ENCODE results near the gene CTSG. TPM values are rescaled to one million over a fixed set of nuclear protein-coding genes. Genes with fewer than 3 reads are reported as not detected.

CTSG gene
- polyA plus RNA-seq, 1 donor (not counting 4 experiments of a cell fraction or from before 2014, with no cell fraction given) = not detected

DNA sequence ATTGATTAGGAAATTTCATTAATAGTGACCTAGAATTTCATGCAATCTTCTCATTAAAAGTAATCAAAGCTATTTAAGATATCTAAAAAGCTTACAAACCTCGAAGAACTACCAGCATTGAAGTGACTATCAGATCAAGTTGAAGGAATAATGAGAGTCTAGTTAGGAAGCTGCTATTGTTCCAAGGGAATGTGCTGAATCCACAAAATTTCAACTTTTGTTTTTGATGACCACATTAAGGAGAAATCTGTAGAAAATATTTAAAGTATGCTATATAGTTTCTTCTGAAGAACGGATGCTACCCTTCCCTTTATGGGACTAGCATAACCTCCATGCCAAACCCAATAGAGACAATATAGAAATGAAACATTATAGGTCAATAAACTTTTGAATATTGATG is 2.5 kb upstream of the CTSG start:
- H4K20me1 ChIP-seq (ENCODE audit: control insufficient read depth, extremely low read depth, insufficient read depth, low read length) = no peaks in the 10 kb centered on the region
- no peak overlapping the region for H3K4me3 ChIP-seq (ENCODE audit: control insufficient read depth in 2 of 3, extremely low read depth in 1 of 3, insufficient read depth in 2 of 3, low read depth in 1 of 3, low read length in 3 of 3)
- H3K36me3 ChIP-seq (ENCODE audit: control insufficient read depth in 2 of 2, extremely low read depth in 1 of 2, insufficient read depth in 2 of 2, low read length in 2 of 2) = no peaks in the 10 kb centered on the region
- no peaks in the 10 kb centered on the region for H3K9me3 ChIP-seq (ENCODE audit: control insufficient read depth, low read depth, low read length)
- no peak overlapping the region for H3K4me2 ChIP-seq (ENCODE audit: control insufficient read depth, extremely low read depth, insufficient read depth, low read depth, low read length)
- no peak overlapping the region for H3K27ac ChIP-seq (ENCODE audit: control insufficient read depth, insufficient read depth, low read length)
- TF ChIP-seq, protein P1, sequence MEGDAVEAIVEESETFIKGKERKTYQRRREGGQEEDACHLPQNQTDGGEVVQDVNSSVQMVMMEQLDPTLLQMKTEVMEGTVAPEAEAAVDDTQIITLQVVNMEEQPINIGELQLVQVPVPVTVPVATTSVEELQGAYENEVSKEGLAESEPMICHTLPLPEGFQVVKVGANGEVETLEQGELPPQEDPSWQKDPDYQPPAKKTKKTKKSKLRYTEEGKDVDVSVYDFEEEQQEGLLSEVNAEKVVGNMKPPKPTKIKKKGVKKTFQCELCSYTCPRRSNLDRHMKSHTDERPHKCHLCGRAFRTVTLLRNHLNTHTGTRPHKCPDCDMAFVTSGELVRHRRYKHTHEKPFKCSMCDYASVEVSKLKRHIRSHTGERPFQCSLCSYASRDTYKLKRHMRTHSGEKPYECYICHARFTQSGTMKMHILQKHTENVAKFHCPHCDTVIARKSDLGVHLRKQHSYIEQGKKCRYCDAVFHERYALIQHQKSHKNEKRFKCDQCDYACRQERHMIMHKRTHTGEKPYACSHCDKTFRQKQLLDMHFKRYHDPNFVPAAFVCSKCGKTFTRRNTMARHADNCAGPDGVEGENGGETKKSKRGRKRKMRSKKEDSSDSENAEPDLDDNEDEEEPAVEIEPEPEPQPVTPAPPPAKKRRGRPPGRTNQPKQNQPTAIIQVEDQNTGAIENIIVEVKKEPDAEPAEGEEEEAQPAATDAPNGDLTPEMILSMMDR (optimal IDR thresholded peaks at IDR 0.05 in 1 of 3, IDR thresholded peaks at IDR 0.05 in 1 of 3, conservative IDR thresholded peaks at IDR 0.05 in 1 of 3; ENCODE audit: extremely low read depth in 1 of 3, insufficient read depth in 2 of 3, low read length in 3 of 3) = no peak
- TF ChIP-seq EZH2 (IDR thresholded peaks at IDR 0.05; ENCODE audit: low read length) = no peak
- no peaks in the 10 kb centered on the region for H3K9me1 ChIP-seq (ENCODE audit: control insufficient read depth, extremely low read depth, insufficient read depth, low read length)
- H3K4me1 ChIP-seq (ENCODE audit: control insufficient read depth, extremely low read depth, insufficient read depth, low read length) = no peaks in the 10 kb centered on the region
- no peak overlapping the region for H3K9ac ChIP-seq (ENCODE audit: control insufficient read depth, extremely low read depth, insufficient read depth, low read length)
- DNase-seq (ENCODE audit: low read depth, low spot score) (no peak), FAIRE-seq (no peak)
- dilution Hi-C loops (cut with MboI; ENCODE audit: extremely low pct_ligation_motif_present, low sequenced_read_pairs) = no loop called here
- no peak overlapping the region for H2AFZ ChIP-seq (ENCODE audit: control insufficient read depth, low read length)
- no peaks in the 10 kb centered on the region for H3K79me2 ChIP-seq (ENCODE audit: control insufficient read depth, insufficient read depth, low read length)
- H3K27me3 ChIP-seq (ENCODE audit: control insufficient read depth, extremely low read depth, insufficient read depth, low read length) = no peaks in the 10 kb centered on the region

DNA sequence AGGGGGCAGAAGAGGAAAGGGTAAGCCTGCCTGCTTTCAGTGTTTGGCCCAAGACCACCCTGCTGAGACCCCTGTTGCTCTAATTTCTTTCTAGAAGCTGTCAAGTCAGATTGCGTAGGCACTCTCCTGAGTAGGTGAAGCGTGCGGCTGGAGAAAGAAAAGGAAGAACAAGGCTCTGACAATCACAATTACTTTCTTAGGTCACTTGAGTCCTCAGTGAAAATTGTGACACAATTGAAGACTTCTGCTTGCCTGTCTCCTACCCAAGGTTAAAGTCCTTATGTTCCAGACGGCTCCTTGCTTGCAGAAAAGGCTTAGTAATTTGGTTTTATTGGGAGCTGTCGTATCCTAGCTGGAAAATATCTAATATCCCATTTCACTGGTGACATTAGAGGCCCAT is 721 bp upstream of the CTSG start:
- H3K36me3 ChIP-seq (ENCODE audit: control insufficient read depth in 2 of 2, extremely low read depth in 1 of 2, insufficient read depth in 2 of 2, low read length in 2 of 2) = no peaks in the 10 kb centered on the region
- H4K20me1 ChIP-seq (ENCODE audit: control insufficient read depth, extremely low read depth, insufficient read depth, low read length) = no peaks in the 10 kb centered on the region
- no peak overlapping the region for H3K4me3 ChIP-seq (ENCODE audit: control insufficient read depth in 2 of 3, extremely low read depth in 1 of 3, insufficient read depth in 2 of 3, low read depth in 1 of 3, low read length in 3 of 3)
- H3K9ac ChIP-seq (ENCODE audit: control insufficient read depth, extremely low read depth, insufficient read depth, low read length) = no peak overlapping the region
- DNase-seq (ENCODE audit: low read depth, low spot score) (no peak), FAIRE-seq (no peak)
- no peaks in the 10 kb centered on the region for H3K27me3 ChIP-seq (ENCODE audit: control insufficient read depth, extremely low read depth, insufficient read depth, low read length)
- H3K4me2 ChIP-seq (ENCODE audit: control insufficient read depth, extremely low read depth, insufficient read depth, low read depth, low read length) = no peak overlapping the region
- no peaks in the 10 kb centered on the region for H3K9me1 ChIP-seq (ENCODE audit: control insufficient read depth, extremely low read depth, insufficient read depth, low read length)
- no peaks in the 10 kb centered on the region for H3K9me3 ChIP-seq (ENCODE audit: control insufficient read depth, low read depth, low read length)
- TF ChIP-seq EZH2 (IDR thresholded peaks at IDR 0.05; ENCODE audit: low read length) = no peak
- TF ChIP-seq, protein P1 (optimal IDR thresholded peaks at IDR 0.05 in 1 of 3, IDR thresholded peaks at IDR 0.05 in 1 of 3, conservative IDR thresholded peaks at IDR 0.05 in 1 of 3; ENCODE audit: extremely low read depth in 1 of 3, insufficient read depth in 2 of 3, low read length in 3 of 3) = no peak
- no peak overlapping the region for H3K27ac ChIP-seq (ENCODE audit: control insufficient read depth, insufficient read depth, low read length)
- dilution Hi-C loops (cut with MboI; ENCODE audit: extremely low pct_ligation_motif_present, low sequenced_read_pairs) = no loop called here
- no peaks in the 10 kb centered on the region for H3K79me2 ChIP-seq (ENCODE audit: control insufficient read depth, insufficient read depth, low read length)
- H2AFZ ChIP-seq (ENCODE audit: control insufficient read depth, low read length) = no peak overlapping the region
- no peaks in the 10 kb centered on the region for H3K4me1 ChIP-seq (ENCODE audit: control insufficient read depth, extremely low read depth, insufficient read depth, low read length)

Data from keratinocyte (primary cell).